H9 (cell line): Measurements from ENCODE around the gene FMN1. TPM values are rescaled to one million over a fixed set of nuclear protein-coding genes. Genes with fewer than 3 reads are reported as not detected.

Experiments used
- DNase-seq: peaks from one replicate; pipeline ENCODE4 v3.0.0-alpha.2; 2017
- H2AFZ ChIP-seq: one replicate; pipeline ENCODE4 v1.6.1; 2013; ENCODE audit warnings: mild to moderate bottlenecking, low read length, control low read depth, moderate library complexity
- H2AK5ac ChIP-seq: 2 replicates; pipeline ENCODE4 v1.6.1; 2013; ENCODE audit warnings: low read length, control low read depth, mixed read lengths; ENCODE audit not compliant: insufficient read length
- H2BK120ac ChIP-seq: one replicate; pipeline ENCODE4 v1.6.1; 2013; ENCODE audit warnings: low read depth, mild to moderate bottlenecking, low read length, control low read depth, inconsistent platforms; ENCODE audit not compliant: poor library complexity, severe bottlenecking
- H2BK12ac ChIP-seq: 2 replicates; pipeline ENCODE4 v1.6.1; 2013; ENCODE audit warnings: low read length, control low read depth, mixed read lengths, low read depth; ENCODE audit not compliant: insufficient read length
- H2BK15ac ChIP-seq: 2 replicates; pipeline ENCODE4 v1.6.1; 2013; ENCODE audit warnings: low read depth, low read length, control low read depth
- H2BK20ac ChIP-seq: one replicate; pipeline ENCODE4 v1.6.1; 2013; ENCODE audit warnings: low read depth, mild to moderate bottlenecking, low read length, control low read depth, inconsistent platforms; ENCODE audit not compliant: poor library complexity, severe bottlenecking
- H2BK5ac ChIP-seq: 2 replicates; pipeline ENCODE4 v1.6.1; 2013; ENCODE audit warnings: low read length, control low read depth, mixed read lengths; ENCODE audit not compliant: insufficient read length
- H3K14ac ChIP-seq: 2 replicates; pipeline ENCODE4 v1.6.1; 2013; ENCODE audit warnings: low read length, control low read depth; ENCODE audit not compliant: insufficient read depth
- H3K18ac ChIP-seq: 2 replicates; pipeline ENCODE4 v1.6.1; 2013; ENCODE audit warnings: low read depth, mild to moderate bottlenecking, mixed read lengths, low read length, control low read depth; ENCODE audit not compliant: insufficient read length
- H3K23ac ChIP-seq: 2 replicates; pipeline ENCODE4 v1.6.1; 2013; ENCODE audit warnings: low read length, control low read depth, mixed read lengths, low read depth; ENCODE audit not compliant: insufficient read length
- H3K23me2 ChIP-seq: 2 replicates; pipeline ENCODE4 v1.6.1; 2013; ENCODE audit warnings: low read depth, mild to moderate bottlenecking, mixed read lengths, low read length, control low read depth; ENCODE audit not compliant: insufficient read length, poor library complexity, severe bottlenecking
- H3K27ac ChIP-seq: 2 replicates; pipeline ENCODE4 v1.5.1; 2013; ENCODE audit warnings: low read length, control low read depth, mixed read lengths, low read depth; ENCODE audit not compliant: insufficient read length
- H3K27me3 ChIP-seq: 2 replicates; pipeline ENCODE4 v1.6.1; 2013; ENCODE audit warnings: low read length, control low read depth, inconsistent platforms; ENCODE audit not compliant: insufficient read depth
- H3K4ac ChIP-seq: 2 replicates; pipeline ENCODE4 v1.6.1; 2013; ENCODE audit warnings: low read depth, mild to moderate bottlenecking, control low read depth, inconsistent platforms, low read length, moderate library complexity
- H3K4me1 ChIP-seq: 2 replicates; pipeline ENCODE4 v1.6.1; 2013; ENCODE audit warnings: low read length, control low read depth, inconsistent platforms; ENCODE audit not compliant: insufficient read depth
- H3K4me2 ChIP-seq: 2 replicates; pipeline ENCODE4 v1.6.1; 2013; ENCODE audit warnings: low read length, control low read depth, mixed read lengths; ENCODE audit not compliant: insufficient read length, insufficient read depth
- H3K56ac ChIP-seq: 2 replicates; pipeline ENCODE4 v1.6.1; 2013; ENCODE audit warnings: low read depth, mild to moderate bottlenecking, mixed read lengths, low read length, control low read depth; ENCODE audit not compliant: insufficient read length
- H3K79me1 ChIP-seq: 2 replicates; pipeline ENCODE4 v1.6.1; 2013; ENCODE audit warnings: low read depth, mild to moderate bottlenecking, moderate library complexity, low read length, control low read depth, inconsistent platforms; ENCODE audit not compliant: insufficient read depth, poor library complexity, severe bottlenecking
- H3K79me2 ChIP-seq: 2 replicates; pipeline ENCODE4 v1.6.1; 2013; ENCODE audit warnings: low read length, control low read depth, inconsistent platforms; ENCODE audit not compliant: insufficient read depth
- H3K9ac ChIP-seq: 2 replicates; pipeline ENCODE4 v1.6.1; 2013; ENCODE audit warnings: low read length, control low read depth, mixed read lengths; ENCODE audit not compliant: insufficient read length; ENCODE audit errors: extremely low read depth
- H3K9me3 ChIP-seq: one replicate; pipeline ENCODE4 v1.6.1; 2013; ENCODE audit warnings: low read depth, low read length, inconsistent platforms; ENCODE audit not compliant: control insufficient read depth
- H3T11ph ChIP-seq: one replicate; pipeline ENCODE4 v1.6.1; 2013; ENCODE audit warnings: mild to moderate bottlenecking, low read length, control low read depth, inconsistent platforms
- H4K20me1 ChIP-seq: one replicate; pipeline ENCODE4 v1.6.1; 2013; ENCODE audit not compliant: control insufficient read depth, insufficient read length, insufficient read depth
- H4K5ac ChIP-seq: 2 replicates; pipeline ENCODE4 v1.6.1; 2013; ENCODE audit warnings: low read depth, mild to moderate bottlenecking, mixed read lengths, low read length, control low read depth; ENCODE audit not compliant: insufficient read length
- H4K8ac ChIP-seq: replicated peaks from 2 replicates; pipeline ENCODE4 v1.6.1; 2013; ENCODE audit warnings: low read length, control low read depth, mixed read lengths, low read depth; ENCODE audit not compliant: insufficient read length
- H4K91ac ChIP-seq: 2 replicates; pipeline ENCODE4 v1.6.1; 2013; ENCODE audit warnings: low read depth, mild to moderate bottlenecking, moderate library complexity, mixed read lengths, low read length, control low read depth; ENCODE audit not compliant: insufficient read length
- H3K27ac Mint-ChIP-seq, 3 experiments: 2 replicates in 2 of 3; 3 replicates in 1 of 3; pipeline ENCODE4 v1.8.0; 2020 to 2021; ENCODE audit warnings: mixed read lengths in 3 of 3, mild to moderate bottlenecking in 1 of 3, moderate library complexity in 1 of 3
- H3K27me3 Mint-ChIP-seq: 2 replicates; pipeline ENCODE4 v1.8.0; 2021; ENCODE audit warnings: low read depth, mild to moderate bottlenecking, moderate library complexity, mixed read lengths
- H3K36me3 Mint-ChIP-seq, 3 experiments: 2 replicates in 2 of 3; 3 replicates in 1 of 3; pipeline ENCODE4 v1.8.0; 2020 to 2021; ENCODE audit warnings: low read depth in 3 of 3, mixed read lengths in 3 of 3; ENCODE audit not compliant: insufficient read depth in 1 of 3
- H3K4me1 Mint-ChIP-seq, 2 experiments: 2 replicates each; pipeline ENCODE4 v1.8.0; 2020; ENCODE audit warnings: mixed read lengths in 2 of 2
- H3K4me3 Mint-ChIP-seq, 2 experiments: 2 replicates in 1 of 2; 3 replicates in 1 of 2; pipeline ENCODE4 v1.8.0; 2020 to 2021; ENCODE audit warnings: mild to moderate bottlenecking in 2 of 2, mixed read lengths in 2 of 2, moderate library complexity in 1 of 2
- H3K9me3 Mint-ChIP-seq, 2 experiments: 2 replicates in 1 of 2; 3 replicates in 1 of 2; pipeline ENCODE4 v1.8.0; 2020; ENCODE audit warnings: mild to moderate bottlenecking in 2 of 2, mixed read lengths in 2 of 2, moderate library complexity in 1 of 2
- CTCF ChIP-seq: fragments of 200-600 bp; sonication (generic); conservative IDR thresholded peaks from 3 replicates; pipeline ENCODE4 v1.8.0; 2021; ENCODE audit warnings: antibody characterized with exemption, mild to moderate bottlenecking
- WGBS: extraction: QIAGEN DNeasy Blood & Tissue Kit; methylation state at CpG from one replicate; pipeline ENCODE4 v1.1.7; 2013; ENCODE audit warnings: missing lambda C conversion rate, low lambda C conversion rate, mixed read lengths; ENCODE audit not compliant: insufficient read length; ENCODE audit errors: extremely low coverage; 5-methylcytosine and 5-hydroxymethylcytosine counted together
- total RNA-seq: library from RNA; stranded (reverse); gene quantifications from 2 replicates; pipeline ENCODE4 v1.2.1, GENCODE V29; 2021

Gene FMN1
- total RNA-seq, 1 experiment from 2014 or later = 1.9 TPM

- Histone ChIP-seq H3K18ac (no peak overlapping the region), H3K79me1 (no peaks in the 10 kb centered on the region), H4K8ac (no peak overlapping the region), H4K91ac (no peak overlapping the region), H3K23me2 (no peaks in the 10 kb centered on the region), H3K9ac (no peak overlapping the region), H2AFZ (no peak overlapping the region), H3K4me2 (no peak overlapping the region), H2BK5ac (no peak overlapping the region), H3K14ac (no peak overlapping the region), H2BK15ac (no peak overlapping the region), H4K20me1 (no peaks in the 10 kb centered on the region), H3K9me3 (no peaks in the 10 kb centered on the region), H3K4me1 (0 out of 2 replicates have a peak, but pooled peaks cover 2% of the 10 kb centered on the region), H3K27me3 (no peaks in the 10 kb centered on the region), H3K23ac (no peak overlapping the region), H3K27ac (no peak overlapping the region), H3K79me2 (no peaks in the 10 kb centered on the region), H4K5ac (no peak overlapping the region), H2BK120ac (no peak overlapping the region), H3K56ac (no peak overlapping the region), H3T11ph (no peak overlapping the region), H3K4ac (no peak overlapping the region), H2BK20ac (no peak overlapping the region), H2BK12ac (no peak overlapping the region), H2AK5ac (no peak overlapping the region)
- no peaks in the 10 kb centered on the region for H3K27me3 Mint-ChIP-seq
- no CpG with 5 or more reads among the region's 3 CpGs for WGBS
- DNase-seq = no peak
- H3K4me1 Mint-ChIP-seq = peaks cover 6 to 9% of the 10 kb centered on the region in 2 experiments
- no peaks in the 10 kb centered on the region for H3K36me3 Mint-ChIP-seq
- TF ChIP-seq CTCF = no peak
- H3K27ac Mint-ChIP-seq = no peak overlapping the region
- no peak overlapping the region for H3K4me3 Mint-ChIP-seq
- H3K9me3 Mint-ChIP-seq = no peaks in the 10 kb centered on the region
Measured at GRCh38 chr15:32794973-32795372, 399.5 kb downstream of the FMN1 start.
